GM18498 (cell line): ENCODE data around the gene TMEM33.

Experiments used
- ATAC-seq: cut with Tn5 transposase; IDR thresholded peaks from one replicate; pipeline ENCODE4 v1.9.1; 2021; ENCODE audit warnings: mild to moderate bottlenecking, moderate library complexity; ENCODE audit not compliant: unreplicated experiment

Gene TMEM33

DNA sequence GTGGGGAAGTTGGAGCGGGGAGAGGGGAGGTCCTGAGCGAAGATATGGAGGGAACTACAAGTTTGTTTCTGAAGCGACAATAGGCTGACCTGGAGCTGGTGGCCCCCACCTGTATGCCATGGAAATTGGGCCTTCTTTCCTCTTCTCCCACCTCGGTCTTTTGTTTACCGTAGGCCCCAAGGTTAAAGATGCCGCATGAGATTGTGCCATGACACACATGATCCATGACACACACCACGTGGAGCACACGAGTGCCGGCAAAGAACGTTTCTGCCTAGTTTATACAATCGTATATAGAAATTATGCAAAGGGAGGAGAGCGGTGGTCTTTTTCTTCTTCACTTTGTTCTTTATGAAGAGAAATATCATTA, 408 bp downstream of the TMEM33 start:
- peak; percentile 21 for ATAC-seq

DNA sequence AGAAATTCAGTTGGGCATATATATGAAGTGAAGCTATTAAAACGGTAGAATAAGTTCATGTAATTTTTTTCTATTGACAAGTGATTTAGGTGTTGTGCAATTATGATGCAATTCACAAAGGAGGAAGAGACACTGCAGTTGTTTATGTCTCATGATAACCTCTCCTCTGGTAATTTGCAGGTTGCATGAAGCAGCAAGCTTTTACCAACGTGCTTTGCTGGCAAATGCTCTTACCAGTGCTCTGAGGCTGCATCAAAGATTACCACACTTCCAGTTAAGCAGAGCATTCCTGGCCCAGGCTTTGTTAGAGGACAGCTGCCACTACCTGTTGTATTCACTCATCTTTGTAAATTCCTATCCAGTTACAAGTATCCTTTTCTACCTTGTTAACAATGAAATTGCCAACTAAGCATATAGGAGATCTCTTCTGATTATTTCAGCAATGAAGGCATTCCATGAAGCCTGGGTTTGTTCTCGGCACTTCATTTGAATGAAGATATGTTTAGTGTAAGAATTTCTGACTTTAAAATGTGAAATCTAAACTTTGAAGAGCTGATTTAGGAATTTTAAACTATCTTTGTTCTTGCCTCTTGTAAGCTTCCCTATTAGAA, 3.9 kb downstream of the TMEM33 start:
- no peak for ATAC-seq

GRCh38 chr4:41940834-41941233, 5.6 kb downstream of the TMEM33 start:
- ATAC-seq: no peak

DNA sequence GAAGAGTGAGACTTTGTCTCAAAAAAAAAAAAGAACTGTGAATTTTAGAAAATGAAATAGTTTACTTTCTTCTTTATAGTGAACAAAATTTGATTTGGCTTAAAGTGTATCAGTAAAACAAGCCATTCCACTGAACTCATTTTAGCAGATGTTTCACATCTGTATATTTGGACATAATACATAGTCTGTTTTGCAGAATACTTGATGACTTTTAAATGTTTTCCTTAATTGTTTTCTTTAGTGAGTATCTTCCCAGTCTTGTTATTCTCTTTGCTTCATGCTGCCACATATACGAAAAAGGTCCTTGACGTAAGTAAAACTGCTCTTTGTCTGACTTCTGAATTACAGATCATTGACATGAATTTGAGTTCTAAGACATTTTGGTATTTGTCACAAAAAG, 8.3 kb downstream of the TMEM33 start:
- no peak for ATAC-seq

DNA sequence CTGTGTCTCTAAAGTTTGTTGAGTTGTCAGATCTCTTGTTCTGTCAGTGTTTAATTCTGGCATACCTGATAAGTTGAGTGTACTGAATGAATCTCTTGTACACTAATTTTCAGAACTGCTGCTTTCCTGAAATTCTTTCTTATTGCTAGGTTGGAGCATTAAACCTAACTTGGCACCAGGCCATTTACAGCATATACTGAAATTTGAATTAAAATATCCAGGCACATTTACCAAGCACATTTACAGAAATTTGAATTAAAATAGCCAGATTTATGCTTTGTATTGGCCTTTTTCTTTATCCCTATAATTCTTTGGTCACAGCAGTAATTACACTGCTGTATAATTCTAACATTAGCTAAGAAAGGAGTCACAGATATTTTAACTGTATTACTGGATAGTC, 8.9 kb downstream of the TMEM33 start:
- no peak for ATAC-seq

DNA sequence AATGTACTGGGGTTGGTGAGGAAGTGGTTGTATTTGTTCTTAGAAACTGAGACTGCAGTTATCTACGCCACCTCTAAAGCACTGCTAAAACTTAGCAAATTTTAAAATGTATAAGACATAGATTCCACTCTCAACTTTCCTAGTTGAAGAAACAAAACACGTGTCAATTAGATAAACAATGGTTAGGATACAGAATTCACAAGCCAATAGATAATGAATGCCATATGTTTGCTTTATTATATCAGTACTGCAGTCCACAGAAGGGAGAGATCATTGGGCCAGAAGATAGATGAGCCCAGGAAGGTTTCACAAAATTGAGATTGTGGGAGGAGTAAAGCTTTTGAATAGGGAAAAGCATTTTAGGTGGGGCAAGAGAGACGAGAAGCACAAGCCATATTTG, 14.3 kb downstream of the TMEM33 start:
- ATAC-seq: no peak

DNA sequence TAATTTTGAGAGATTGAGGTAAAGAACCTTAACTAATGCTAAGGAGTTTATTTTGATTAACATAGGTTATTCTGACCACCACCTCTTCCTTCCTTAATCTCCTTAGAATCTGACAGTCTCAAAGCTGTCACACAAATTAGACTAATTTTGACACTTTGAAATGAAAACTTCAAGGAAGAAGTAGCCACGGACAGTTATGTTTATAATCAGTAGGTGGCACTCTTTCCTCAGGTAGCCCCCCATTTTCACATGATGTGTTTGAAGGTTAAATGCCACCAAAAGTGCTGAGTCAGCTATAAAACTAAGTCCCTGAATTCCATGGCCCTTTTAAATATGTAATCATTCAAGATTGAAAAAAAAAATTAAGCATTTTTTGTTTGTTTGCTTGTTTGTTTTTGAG, 22.4 kb downstream of the TMEM33 start:
- ATAC-seq: no peak

GRCh38 chr4:41963105-41963504, 27.9 kb downstream of the TMEM33 start:
- no peak for ATAC-seq

GRCh38 chr4:41964401-41964800, 29.2 kb downstream of the TMEM33 start:
- no peak for ATAC-seq

DNA sequence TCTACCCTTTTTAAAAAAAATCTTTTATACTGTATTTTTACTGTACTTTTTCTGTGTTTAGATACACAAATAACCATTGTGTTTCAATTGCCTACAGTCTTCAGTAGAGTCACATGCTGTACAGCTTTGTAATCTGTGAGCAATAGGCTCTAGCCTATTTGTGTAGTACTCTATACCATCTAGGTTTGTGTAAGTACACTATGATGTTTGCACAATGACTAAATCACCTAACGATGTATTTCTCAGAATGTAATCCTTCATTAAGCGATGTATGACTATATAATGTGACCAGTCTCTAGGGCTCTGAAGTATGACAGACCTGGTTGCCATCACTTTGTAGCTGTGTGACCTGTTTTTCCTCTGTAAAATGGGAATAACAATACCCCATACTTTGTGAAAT, 32.2 kb downstream of the TMEM33 start:
- ATAC-seq: no peak

DNA sequence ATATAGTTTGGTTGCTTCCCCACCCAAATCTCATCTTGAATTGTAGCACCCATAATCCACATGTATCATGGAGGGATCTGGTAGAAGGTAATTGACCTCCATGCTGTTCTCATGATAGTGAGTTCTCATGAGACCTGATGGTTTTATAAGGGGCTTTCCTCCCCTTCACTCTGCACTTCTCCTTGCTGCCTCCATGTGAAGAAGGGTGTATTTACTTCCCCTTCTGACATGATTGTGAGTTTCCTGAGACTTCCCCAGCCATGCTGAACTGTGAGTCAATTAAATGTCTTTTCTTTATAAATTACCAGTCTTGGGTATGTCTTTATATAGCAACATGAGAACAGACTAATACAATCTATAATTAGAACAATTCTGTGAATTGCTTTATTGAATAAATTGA, 34.4 kb downstream of the TMEM33 start:
- ATAC-seq: no peak

DNA sequence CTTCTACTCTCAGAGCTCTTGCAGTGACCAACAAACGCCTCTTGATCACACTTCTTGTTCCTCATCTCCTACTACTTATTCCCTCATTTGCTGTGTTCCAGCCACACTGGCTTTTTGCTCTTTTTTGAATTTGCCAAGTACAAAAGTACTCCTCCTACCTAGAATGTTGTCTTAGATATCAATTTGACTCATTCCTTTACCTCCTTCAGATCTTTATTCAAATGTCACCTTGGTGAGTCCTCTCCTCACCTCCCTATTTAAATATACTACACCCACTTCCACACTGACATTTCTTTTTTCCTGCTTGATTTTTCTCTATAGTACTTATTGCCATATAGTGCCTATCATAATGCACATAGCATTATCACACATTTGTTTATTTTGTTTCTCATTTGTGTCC, 40.1 kb downstream of the TMEM33 start:
- no peak for ATAC-seq

DNA sequence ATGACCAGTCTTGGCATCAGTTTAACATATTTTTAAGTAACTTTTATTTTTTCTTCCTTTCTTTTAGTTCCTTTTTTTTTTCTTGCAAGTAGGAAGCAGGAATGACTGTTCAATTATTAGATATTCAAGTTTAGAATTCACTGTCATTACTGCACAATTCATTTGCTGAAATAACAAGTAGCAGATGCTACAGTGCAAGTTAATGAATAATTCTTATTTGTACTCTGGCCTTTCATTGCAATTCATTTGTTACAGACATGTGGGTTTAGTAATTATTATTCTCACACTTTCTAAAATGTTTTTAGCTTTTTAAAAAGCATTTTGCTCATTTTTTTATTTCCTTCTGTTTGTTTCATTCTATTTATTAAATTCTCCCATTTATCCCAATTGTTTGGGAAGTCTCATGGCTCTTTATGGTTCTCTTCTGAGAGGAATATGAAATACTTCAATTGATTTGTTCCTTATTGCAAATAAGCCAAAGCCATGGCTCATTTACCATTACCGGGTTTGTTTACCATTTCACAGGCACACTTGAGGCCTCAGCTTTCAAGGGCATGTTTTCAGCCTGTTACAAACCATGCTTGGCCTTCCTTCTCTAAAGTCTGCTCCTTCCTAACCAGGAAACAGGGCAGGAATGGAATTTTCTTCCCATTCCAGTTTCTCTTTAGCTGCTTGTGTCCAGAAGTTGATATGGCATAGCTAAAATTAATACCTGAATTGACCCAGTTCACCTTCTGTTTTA, 41.7 kb downstream of the TMEM33 start:
- ATAC-seq: no peak

DNA sequence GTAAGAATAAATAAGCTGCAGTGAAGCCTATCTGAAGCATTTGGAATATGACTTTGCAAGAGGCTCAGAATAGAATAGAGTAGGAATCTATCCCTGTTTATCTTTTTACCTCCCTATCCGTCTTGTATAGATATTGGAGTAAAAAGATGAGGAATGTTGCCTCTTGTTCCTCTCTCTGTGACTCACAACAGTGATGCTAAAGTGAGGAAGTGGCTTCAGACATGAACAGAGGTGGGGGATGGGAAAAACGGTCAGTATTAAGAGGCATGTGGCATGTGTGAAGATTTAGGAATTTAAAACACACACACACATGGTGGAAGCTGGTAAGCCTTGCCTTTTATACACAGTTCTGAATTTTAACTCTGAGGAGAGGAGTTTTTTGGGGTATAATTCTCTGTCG, 42.5 kb downstream of the TMEM33 start:
- ATAC-seq: no peak

- ATAC-seq: no peak
Measured at GRCh38 chr4:41981456-41981855, 46.2 kb downstream of the TMEM33 start, which contains the start of gene DCAF4L1. TSS of gene DCAF4L1 (plus strand) at chr4:41981756. CDS start at chr4:41981793, 37 bp downstream.

GRCh38 chr4:41982716-41983115, 47.5 kb downstream of the TMEM33 start:
- no peak for ATAC-seq

GRCh38 chr4:41985151-41985550, 49.9 kb downstream of the TMEM33 start:
- no peak for ATAC-seq

DNA sequence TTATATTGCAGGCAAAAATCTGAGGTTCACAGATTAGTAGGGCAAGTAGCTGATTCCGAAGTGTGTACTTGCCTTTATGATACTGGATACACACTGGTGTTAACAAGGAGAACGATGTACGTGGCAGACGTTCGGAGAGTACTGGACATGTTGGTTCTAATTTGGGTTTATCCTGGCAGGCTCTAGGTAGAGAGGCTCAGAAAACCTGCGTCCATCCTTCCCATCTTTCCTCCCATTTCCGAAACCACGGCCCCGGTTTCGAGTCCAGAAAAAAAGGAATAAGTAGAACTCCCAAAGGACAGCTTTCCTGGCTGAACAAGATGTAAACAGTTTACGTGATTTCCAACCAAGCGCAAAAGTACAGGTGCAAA, 54.8 kb downstream of the TMEM33 start:
- ATAC-seq: peak; percentile 24

DNA sequence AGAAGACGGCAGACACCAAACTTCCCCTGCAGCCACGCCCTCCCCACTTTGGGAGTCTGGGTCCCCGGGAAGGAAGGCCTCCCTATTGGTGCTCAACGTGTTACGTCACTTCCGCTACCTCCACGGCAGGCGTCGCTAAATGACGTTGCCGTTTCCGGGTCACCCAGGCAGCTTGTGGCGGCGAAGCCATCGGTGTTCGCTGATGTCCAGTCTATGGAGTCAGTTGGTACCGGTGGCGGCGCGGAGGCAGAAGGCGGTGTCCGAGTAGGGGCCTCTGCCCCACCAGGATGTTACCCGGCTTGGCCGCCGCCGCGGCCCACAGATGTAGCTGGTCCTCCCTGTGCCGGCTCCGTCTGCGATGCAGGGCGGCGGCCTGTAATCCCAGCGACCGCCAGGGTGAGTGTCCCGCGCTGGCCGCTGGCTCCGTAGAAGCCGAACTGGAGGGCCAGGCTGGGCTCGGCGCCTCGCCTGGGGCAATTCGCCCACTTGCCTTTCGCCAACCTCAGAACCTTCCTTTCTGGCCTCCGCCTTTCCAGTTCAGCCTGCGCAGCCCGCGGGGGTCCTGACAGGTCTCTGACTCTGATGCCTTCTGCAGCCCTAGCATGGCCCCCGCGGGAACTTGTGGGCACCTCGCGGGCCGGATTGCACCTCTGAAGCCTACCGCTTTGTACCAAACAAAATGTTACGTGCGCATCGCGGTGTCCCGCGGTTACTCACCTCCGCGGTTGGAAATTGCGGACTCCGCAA, 55.3 kb downstream of the TMEM33 start, which contains the start of gene SLC30A9:
Gene SLC30A9 (plus strand): TSS at position 166 of the 747 bp plus-strand sequence. CDS start 122 bp downstream, at position 288.
- peak; percentile 99 for ATAC-seq

GRCh38 chr4:41991916-41992767, 56.9 kb downstream of the TMEM33 start:
- ATAC-seq: no peak
